Spleen (tissue), 11 donors: ENCODE data around the gene EFNA3. TPM values are rescaled to one million over a fixed set of nuclear protein-coding genes. Genes with fewer than 3 reads are reported as not detected.

ENCODE experiments used
- DNase-seq: peaks from one replicate; pipeline ENCODE4 v3.0.0-alpha.2; 2020
- H3K27ac ChIP-seq, 8 donors: fragments of 200-600 bp; sonication (generic) in 7 of 8; 1 replicate in 4 of 8; 2 replicates in 4 of 8; pipeline versions ENCODE4 v1.5.0 to v1.8.0; 2016 to 2021; ENCODE audit warnings: inconsistent platforms in 4 of 8, mild to moderate bottlenecking in 4 of 8, moderate library complexity in 1 of 8
- H3K27me3 ChIP-seq, 7 donors: fragments of 200-600 bp; sonication (generic) in 6 of 7; replicated peaks in 1 of 7; 1 replicate in 4 of 7; 2 replicates in 3 of 7; pipeline versions ENCODE4 v1.5.0 to v1.8.0; 2016 to 2021; ENCODE audit warnings: inconsistent platforms in 3 of 7, mild to moderate bottlenecking in 1 of 7
- H3K36me3 ChIP-seq, 6 donors: fragments of 200-600 bp; sonication (generic) in 5 of 6; 1 replicate in 4 of 6; 2 replicates in 2 of 6; pipeline versions ENCODE4 v1.5.0 to v1.8.0; 2016 to 2021; ENCODE audit warnings: inconsistent platforms in 2 of 6
- H3K4me1 ChIP-seq, 6 donors: fragments of 200-600 bp; sonication (generic) in 5 of 6; 1 replicate in 3 of 6; 2 replicates in 3 of 6; pipeline versions ENCODE4 v1.5.0 to v1.8.0; 2016 to 2021; ENCODE audit warnings: inconsistent platforms in 3 of 6
- H3K4me3 ChIP-seq, 8 donors: fragments of 200-600 bp; sonication (generic) in 7 of 8; 1 replicate in 4 of 8; 2 replicates in 4 of 8; pipeline versions ENCODE4 v1.5.0 to v1.8.0; 2016 to 2021; ENCODE audit warnings: inconsistent platforms in 4 of 8, mild to moderate bottlenecking in 4 of 8, moderate library complexity in 2 of 8
- H3K9me3 ChIP-seq, 8 donors: fragments of 200-600 bp; sonication (generic) in 7 of 8; 1 replicate in 4 of 8; 2 replicates in 4 of 8; pipeline versions ENCODE4 v1.5.0 to v1.8.0; 2016 to 2021; ENCODE audit warnings: inconsistent platforms in 4 of 8
- POLR2A ChIP-seq, 3 donors: fragments of 450-650 bp; IDR thresholded peaks; one replicate each; pipeline ENCODE4 v1.5.1; 2017; ENCODE audit warnings: antibody characterized with exemption in 3 of 3, mild to moderate bottlenecking in 1 of 3
- POLR2AphosphoS5 ChIP-seq, 3 donors: sonication (generic); formaldehyde crosslinking; IDR thresholded peaks; one replicate each; pipeline ENCODE4 v1.5.1; 2017; ENCODE audit warnings: antibody characterized with exemption in 3 of 3
- WGBS, 5 donors: extraction: QIAGEN DNeasy Blood & Tissue Kit in 3 of 5; methylation state at CpG; one replicate each; pipeline versions ENCODE4 v1.1.5 to v1.1.7; 2013 to 2018; 5-methylcytosine and 5-hydroxymethylcytosine counted together
- intact Hi-C: fragments of 100-400 bp; cut with DNase I; formaldehyde crosslinking; loops from one replicate; pipeline ENCODE4 v1.15.0; 2023; ENCODE audit warnings: low total_unique reads
- polyA plus RNA-seq, 3 donors: library from polyadenylated mRNA; stranded (reverse); fragments of 200-250 nt; gene quantifications; one replicate each; pipeline ENCODE4 v1.2.1, GENCODE V29; 2013
- total RNA-seq, 7 donors: library from RNA; depleted of rRNA in 3 of 7; stranded (reverse); fragments of >200 nt in 3 of 7; fragmentation: NEBNext Ultra II Directional in 4 of 7; extraction: Animal tissue kit (Norgen Biotek cat#: 25700) in 4 of 7; gene quantifications; one replicate each; pipeline versions ENCODE4 v1.1.0 to v1.2.1, GENCODE V29; 2016 to 2021
- TF ChIP-seq, protein P1 (sequence below), 11 experiments: fragments of 200-600 bp in 7 of 11; fragments of 450-650 bp in 4 of 11; sonication (generic) in 4 of 11; IDR thresholded peaks in 8 of 11; conservative IDR thresholded peaks in 3 of 11; 1 replicate in 7 of 11; 2 replicates in 4 of 11; pipeline versions ENCODE4 v1.4.0 to v1.8.0; 2016 to 2021; ENCODE audit warnings: antibody characterized with exemption in 11 of 11, inconsistent platforms in 4 of 11, mild to moderate bottlenecking in 1 of 11
- donor health status: healthy with polysubstance abuse.
- donor health status: DM: no; HTN: no; CAD: no; lungs with moderate emphysema.
- donor health status: DM: no; HTN: no; CAD: no.
- donor health status: Bipolar disorder and iron deficiency.
- donor health status: healthy.
- donor health status: DM: no; HTN: no; CAD: no.
- donor health status: DM: yes; HTN: yes; CAD: no.

The EFNA3 gene
- total and polyA plus RNA-seq, 10 donors = 1.4 to 4.3 (median 1.9) TPM; not detected in 1

DNA sequence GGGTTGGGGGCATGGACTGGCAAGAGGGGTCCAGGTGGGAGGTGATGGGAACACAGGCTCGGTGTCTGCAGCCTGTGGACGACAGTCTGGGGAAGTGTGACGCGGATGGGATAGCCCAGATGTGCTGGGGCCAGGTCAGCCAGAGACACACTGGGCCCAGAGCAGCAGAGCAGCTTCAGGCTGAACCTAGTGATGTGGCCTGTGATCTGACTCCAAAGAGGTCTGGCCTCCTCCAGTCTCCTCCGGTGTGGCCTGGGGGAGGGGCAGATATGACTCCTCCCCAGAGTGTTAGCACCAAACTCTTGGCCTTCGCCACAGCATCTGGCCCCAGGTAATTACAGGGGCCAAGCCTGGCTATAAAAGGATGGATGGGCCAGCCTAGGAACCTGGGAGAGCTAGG, 13.5 kb downstream of the EFNA3 start:
- Histone ChIP-seq H3K36me3 (no peaks in the 10 kb centered on the region), H3K9me3 (no peaks in the 10 kb centered on the region), H3K27me3 (peaks cover 0 to 25% (median 0%) of the 10 kb centered on the region in 7 donors), H3K27ac (no peak overlapping the region), H3K4me3 (no peak overlapping the region), H3K4me1 (peaks cover 0 to 27% (median 13%) of the 10 kb centered on the region in 6 donors)
- no peak for TF ChIP-seq POLR2A (IDR thresholded peaks at IDR 0.05)
- TF ChIP-seq, protein P1, sequence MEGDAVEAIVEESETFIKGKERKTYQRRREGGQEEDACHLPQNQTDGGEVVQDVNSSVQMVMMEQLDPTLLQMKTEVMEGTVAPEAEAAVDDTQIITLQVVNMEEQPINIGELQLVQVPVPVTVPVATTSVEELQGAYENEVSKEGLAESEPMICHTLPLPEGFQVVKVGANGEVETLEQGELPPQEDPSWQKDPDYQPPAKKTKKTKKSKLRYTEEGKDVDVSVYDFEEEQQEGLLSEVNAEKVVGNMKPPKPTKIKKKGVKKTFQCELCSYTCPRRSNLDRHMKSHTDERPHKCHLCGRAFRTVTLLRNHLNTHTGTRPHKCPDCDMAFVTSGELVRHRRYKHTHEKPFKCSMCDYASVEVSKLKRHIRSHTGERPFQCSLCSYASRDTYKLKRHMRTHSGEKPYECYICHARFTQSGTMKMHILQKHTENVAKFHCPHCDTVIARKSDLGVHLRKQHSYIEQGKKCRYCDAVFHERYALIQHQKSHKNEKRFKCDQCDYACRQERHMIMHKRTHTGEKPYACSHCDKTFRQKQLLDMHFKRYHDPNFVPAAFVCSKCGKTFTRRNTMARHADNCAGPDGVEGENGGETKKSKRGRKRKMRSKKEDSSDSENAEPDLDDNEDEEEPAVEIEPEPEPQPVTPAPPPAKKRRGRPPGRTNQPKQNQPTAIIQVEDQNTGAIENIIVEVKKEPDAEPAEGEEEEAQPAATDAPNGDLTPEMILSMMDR (IDR thresholded peaks at IDR 0.05 in 8 of 11, conservative IDR thresholded peaks at IDR 0.05 in 3 of 11) = no peak
- TF ChIP-seq POLR2AphosphoS5 (IDR thresholded peaks at IDR 0.05) = no peak
- DNase-seq = peak; percentile 47
- intact Hi-C loops = no loop called here
- 84 to 94% (median 89%) methylated on average over 5 to 6 of the region's 6 CpGs for WGBS, 5 donors

DNA sequence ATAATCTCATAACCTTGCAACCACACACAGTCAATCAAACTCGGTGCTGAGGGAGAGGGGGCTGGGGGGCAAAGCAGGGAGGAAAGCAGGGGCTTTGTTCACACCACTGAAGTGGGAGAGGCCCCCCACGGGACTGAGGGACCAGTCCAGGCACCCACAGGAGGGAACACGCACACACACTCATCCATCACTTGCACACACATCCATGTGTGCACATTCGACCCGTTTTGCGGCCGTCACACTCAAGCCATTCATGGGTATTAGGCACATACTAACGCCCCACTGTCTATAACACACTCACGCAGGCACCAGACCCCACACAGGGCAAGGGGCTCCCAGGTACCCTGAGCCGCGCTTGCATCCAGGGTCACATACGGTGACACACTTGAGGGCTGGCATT, 14.0 kb downstream of the EFNA3 start:
- no peaks in the 10 kb centered on the region for H3K9me3 ChIP-seq
- DNase-seq = peak; percentile 54
- H3K27ac ChIP-seq = no peak overlapping the region
- H3K27me3 ChIP-seq = peaks cover 0 to 30% (median 0%) of the 10 kb centered on the region in 7 donors
- no peak for TF ChIP-seq POLR2A (IDR thresholded peaks at IDR 0.05)
- TF ChIP-seq, protein P1 (IDR thresholded peaks at IDR 0.05 in 8 of 11, conservative IDR thresholded peaks at IDR 0.05 in 3 of 11) = peak in 1 of 11 experiments; percentile 10
- intact Hi-C loops = no loop called here
- 88 to 93% (median 89%) methylated on average over 11 to 12 of the region's 12 CpGs for WGBS, 5 donors
- peaks cover 0 to 22% (median 11%) of the 10 kb centered on the region in 6 donors for H3K4me1 ChIP-seq
- no peak overlapping the region for H3K4me3 ChIP-seq
- no peaks in the 10 kb centered on the region for H3K36me3 ChIP-seq

DNA sequence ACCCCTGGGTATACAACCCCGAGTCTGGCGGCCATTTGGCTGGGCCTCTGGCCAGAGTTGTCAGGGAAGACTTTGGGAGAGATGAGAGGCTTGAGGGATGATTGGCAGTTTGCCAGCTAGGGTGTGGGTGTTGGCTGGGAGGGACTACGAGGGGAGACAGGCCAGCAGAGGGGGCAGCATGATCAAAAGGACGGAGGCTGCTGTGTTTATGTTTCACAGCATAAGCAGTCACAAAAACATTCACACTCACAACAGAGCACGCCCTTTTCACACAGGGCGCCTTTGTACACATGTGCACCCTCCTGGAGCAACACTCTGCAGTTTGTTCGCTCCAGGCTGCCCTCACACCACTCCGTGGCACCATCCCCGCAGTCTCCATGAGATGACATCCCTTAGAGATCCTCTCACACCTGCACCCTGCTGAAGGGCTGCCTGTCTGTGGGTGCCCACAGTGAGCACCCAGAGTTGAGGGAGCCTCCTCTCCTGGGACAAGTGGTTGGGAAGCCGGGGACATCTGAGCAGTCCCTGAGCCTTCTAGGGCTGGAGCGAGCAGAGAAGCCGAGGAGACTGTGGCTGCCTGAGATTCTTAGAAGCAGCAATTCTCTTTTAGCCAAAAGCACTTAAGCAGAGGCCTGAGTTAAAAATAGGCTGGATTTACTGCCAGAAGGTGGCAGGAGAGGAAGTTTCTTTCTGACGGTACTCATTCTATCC, 15.4 kb downstream of the EFNA3 start:
- Histone ChIP-seq H3K27ac (no peak overlapping the region), H3K4me3 (no peak overlapping the region), H3K27me3 (peaks cover 0 to 42% (median 0%) of the 10 kb centered on the region in 7 donors), H3K4me1 (peaks cover 0 to 20% (median 11%) of the 10 kb centered on the region in 6 donors), H3K9me3 (no peaks in the 10 kb centered on the region), H3K36me3 (no peaks in the 10 kb centered on the region)
- WGBS, 5 donors = 38 to 45% (median 41%) methylated on average over 12 to 13 of the region's 13 CpGs
- no peak for DNase-seq
- TF ChIP-seq, protein P1 (IDR thresholded peaks at IDR 0.05 in 8 of 11, conservative IDR thresholded peaks at IDR 0.05 in 3 of 11) = peak in 6 of 11 experiments; percentile 7 to 46 (median 24)
- TF ChIP-seq POLR2AphosphoS5 (IDR thresholded peaks at IDR 0.05) = no peak
- intact Hi-C loops = no loop called here

DNA sequence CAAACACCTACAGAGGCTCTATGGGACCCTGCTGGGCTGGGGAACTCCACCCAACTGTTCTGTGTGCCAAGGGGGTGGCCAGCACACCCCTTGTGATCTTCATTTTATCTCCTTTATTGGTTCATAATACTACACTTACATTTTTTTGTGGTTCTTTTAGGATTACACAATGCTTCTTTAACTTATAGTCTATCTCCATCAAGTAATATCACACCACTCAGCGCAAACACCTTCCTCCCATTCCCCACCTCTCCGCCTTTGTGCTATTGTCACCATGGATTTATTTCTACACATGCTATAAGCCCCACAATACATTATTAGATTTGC, 15.9 kb downstream of the EFNA3 start:
- Histone ChIP-seq H3K36me3 (no peaks in the 10 kb centered on the region), H3K27ac (no peak overlapping the region), H3K4me1 (peaks cover 0 to 20% (median 11%) of the 10 kb centered on the region in 6 donors), H3K4me3 (no peak overlapping the region), H3K9me3 (no peaks in the 10 kb centered on the region), H3K27me3 (peaks cover 0 to 42% (median 0%) of the 10 kb centered on the region in 7 donors)
- WGBS, 5 donors = 70 to 91% (median 81%) methylated on average over 2 of the region's 2 CpGs
- TF ChIP-seq POLR2AphosphoS5 (IDR thresholded peaks at IDR 0.05) = no peak
- no peak for TF ChIP-seq POLR2A (IDR thresholded peaks at IDR 0.05)
- TF ChIP-seq, protein P1 (IDR thresholded peaks at IDR 0.05 in 8 of 11, conservative IDR thresholded peaks at IDR 0.05 in 3 of 11) = peak in 1 of 11 experiments; percentile 1
- no peak for DNase-seq
- intact Hi-C loops = no loop called here
